ENCODE data around the gene TTC34. TPM values are rescaled to one million over a fixed set of nuclear protein-coding genes. Genes with fewer than 3 reads are reported as not detected.
"Not testable (repeated sequence)": the region's sequence is repeated elsewhere in the genome, so short reads cannot be mapped to it uniquely, and the experiment has no call there.

The TTC34 gene
- total and polyA plus RNA-seq, 2 donors (not counting 1 experiment from before 2014, with no cell fraction given), result 0.05 to 0.17 TPM

DNA sequence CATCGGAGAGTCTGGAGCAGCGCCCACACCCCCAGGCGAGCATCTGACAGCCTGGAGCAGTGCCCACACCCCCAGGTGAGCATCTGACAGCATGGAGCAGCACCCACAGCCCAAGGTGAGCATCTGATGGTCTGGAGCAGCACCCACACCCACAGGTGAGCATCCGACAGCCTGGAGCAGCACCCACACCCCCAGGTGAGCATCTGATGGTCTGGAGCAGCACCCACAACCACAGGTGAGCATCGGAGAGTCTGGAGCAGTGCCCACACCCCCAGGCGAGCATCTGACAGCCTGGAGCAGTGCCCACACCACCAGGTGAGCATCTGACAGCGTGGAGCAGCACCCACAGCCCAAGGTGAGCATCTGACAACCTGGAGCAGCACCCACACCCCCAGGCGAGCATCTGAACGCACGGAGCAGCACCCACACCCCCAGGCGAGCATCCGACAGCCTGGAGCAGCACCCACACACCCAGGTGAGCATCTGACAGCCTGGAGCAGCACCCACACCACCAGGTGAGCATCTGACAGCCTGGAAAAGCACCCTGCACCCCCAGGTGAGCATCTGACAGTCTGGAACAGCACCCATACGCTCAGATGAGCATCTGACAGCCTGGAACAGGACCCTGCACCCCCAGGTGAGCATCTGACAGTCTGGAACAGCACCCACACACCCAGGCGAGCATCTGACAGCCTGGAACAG lies 147.6 kb downstream of the TTC34 start:
- not testable (repeated sequence) for H3K36me3 ChIP-seq (ENCODE audit: control insufficient read depth, insufficient read depth, low read length); DNase-seq (ENCODE audit: low read depth in 2 of 2); H3K4me3 ChIP-seq (replicated peaks in 1 of 4; ENCODE audit: control extremely low read depth in 1 of 4, insufficient read depth in 1 of 4, low read depth in 3 of 4, low read length in 4 of 4); H2AFZ ChIP-seq (ENCODE audit: low read length); H3K27ac ChIP-seq (ENCODE audit: insufficient read depth, low read length); H3K4me1 ChIP-seq (ENCODE audit: control insufficient read depth, extremely low read depth, insufficient read depth, low read length); H3K79me2 ChIP-seq (ENCODE audit: control insufficient read depth, insufficient read depth, low read length); H4K20me1 ChIP-seq (ENCODE audit: control insufficient read depth, extremely low read depth, insufficient read depth, low read length); H3K4me2 ChIP-seq (ENCODE audit: extremely low read depth, insufficient read depth, low read length); H3K27me3 ChIP-seq (ENCODE audit: control insufficient read depth, insufficient read depth, low read length)
- peaks cover 24% of the 10 kb centered on the region for H3K9me3 ChIP-seq (ENCODE audit: control insufficient read depth, insufficient read depth, low read depth, low read length)
- peak overlapping the region; percentile 10 for H3K9ac ChIP-seq (ENCODE audit: insufficient read depth, low read length)

DNA sequence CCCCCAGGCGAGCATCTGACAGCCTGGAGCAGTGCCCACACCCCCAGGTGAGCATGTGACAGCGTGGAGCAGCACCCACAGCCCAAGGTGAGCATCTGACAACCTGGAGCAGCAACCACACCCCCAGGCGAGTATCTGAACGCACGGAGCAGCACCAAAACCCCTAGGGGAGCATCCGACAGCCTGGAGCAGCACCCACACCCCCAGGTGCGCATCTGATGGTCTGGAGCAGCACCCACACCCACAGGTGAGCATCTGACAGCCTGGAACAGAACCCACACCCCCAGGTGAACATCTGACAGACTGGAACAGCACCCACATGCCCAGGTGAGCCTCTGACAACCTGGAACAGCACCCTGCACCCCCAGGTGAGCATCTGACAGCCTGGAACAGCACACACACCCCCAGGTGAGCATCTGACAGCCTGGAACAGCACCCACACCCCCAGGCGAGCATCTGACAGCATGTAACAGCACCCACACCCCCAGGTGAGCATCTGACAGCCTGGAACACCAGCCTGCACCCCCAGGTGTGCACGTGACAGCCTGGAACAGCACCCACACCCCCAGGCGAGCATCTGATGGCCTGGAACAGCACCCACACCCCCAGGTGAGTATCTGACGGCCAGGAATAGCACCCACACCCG lies 148.4 kb downstream of the TTC34 start:
- H3K4me3 ChIP-seq (replicated peaks in 1 of 4; ENCODE audit: control extremely low read depth in 1 of 4, insufficient read depth in 1 of 4, low read depth in 3 of 4, low read length in 4 of 4); H3K27ac ChIP-seq (ENCODE audit: insufficient read depth, low read length); H4K20me1 ChIP-seq (ENCODE audit: control insufficient read depth, extremely low read depth, insufficient read depth, low read length); H3K36me3 ChIP-seq (ENCODE audit: control insufficient read depth, insufficient read depth, low read length); H2AFZ ChIP-seq (ENCODE audit: low read length); H3K79me2 ChIP-seq (ENCODE audit: control insufficient read depth, insufficient read depth, low read length); H3K4me2 ChIP-seq (ENCODE audit: extremely low read depth, insufficient read depth, low read length); H3K9ac ChIP-seq (ENCODE audit: insufficient read depth, low read length); H3K4me1 ChIP-seq (ENCODE audit: control insufficient read depth, extremely low read depth, insufficient read depth, low read length); H3K27me3 ChIP-seq (ENCODE audit: control insufficient read depth, insufficient read depth, low read length); DNase-seq (ENCODE audit: low read depth in 2 of 2): not testable (repeated sequence)
- peaks cover 24% of the 10 kb centered on the region for H3K9me3 ChIP-seq (ENCODE audit: control insufficient read depth, insufficient read depth, low read depth, low read length)

DNA sequence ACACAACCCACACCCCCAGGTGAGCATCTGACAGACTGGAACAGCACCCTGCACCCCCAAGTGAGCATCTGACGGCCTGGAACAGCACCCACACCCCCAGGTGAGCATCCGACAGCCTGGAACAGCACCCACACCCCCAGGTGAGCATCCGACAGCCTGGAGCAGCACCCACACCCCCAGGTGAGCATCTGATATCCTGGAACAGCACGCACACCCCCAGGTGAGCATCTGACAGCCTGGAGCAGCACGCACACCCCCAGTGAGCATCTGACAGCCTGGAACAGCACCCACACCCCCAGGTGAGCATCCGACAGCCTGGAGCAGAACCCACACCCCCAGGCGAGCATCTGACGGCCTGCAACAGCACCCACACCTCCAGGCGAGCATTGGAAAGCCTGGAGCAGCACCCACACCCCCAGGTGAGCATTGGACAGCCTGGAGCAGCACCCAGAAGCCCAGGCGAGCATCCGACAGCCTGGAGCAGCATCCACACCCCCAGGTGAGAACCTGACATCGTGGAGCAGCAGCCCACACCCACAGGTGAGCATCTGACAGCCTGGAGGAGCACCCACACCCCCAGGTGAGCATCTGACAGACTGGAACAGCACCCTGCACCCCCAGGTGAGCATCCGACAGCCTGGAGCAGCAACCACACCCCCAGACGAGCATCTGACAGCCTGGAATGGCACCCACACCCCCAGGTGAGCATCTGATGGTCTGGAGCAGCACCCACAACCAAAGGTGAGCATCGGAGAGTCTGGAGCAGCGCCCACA lies 149.2 kb downstream of the TTC34 start:
- not testable (repeated sequence) for H3K4me1 ChIP-seq (ENCODE audit: control insufficient read depth, extremely low read depth, insufficient read depth, low read length); H3K27ac ChIP-seq (ENCODE audit: insufficient read depth, low read length); H3K4me3 ChIP-seq (replicated peaks in 1 of 4; ENCODE audit: control extremely low read depth in 1 of 4, insufficient read depth in 1 of 4, low read depth in 3 of 4, low read length in 4 of 4); H3K9ac ChIP-seq (ENCODE audit: insufficient read depth, low read length); H3K4me2 ChIP-seq (ENCODE audit: extremely low read depth, insufficient read depth, low read length); H2AFZ ChIP-seq (ENCODE audit: low read length); H3K79me2 ChIP-seq (ENCODE audit: control insufficient read depth, insufficient read depth, low read length); H3K27me3 ChIP-seq (ENCODE audit: control insufficient read depth, insufficient read depth, low read length); H4K20me1 ChIP-seq (ENCODE audit: control insufficient read depth, extremely low read depth, insufficient read depth, low read length); DNase-seq (ENCODE audit: low read depth in 2 of 2); H3K36me3 ChIP-seq (ENCODE audit: control insufficient read depth, insufficient read depth, low read length)
- H3K9me3 ChIP-seq (ENCODE audit: control insufficient read depth, insufficient read depth, low read depth, low read length), result peaks cover 24% of the 10 kb centered on the region

DNA sequence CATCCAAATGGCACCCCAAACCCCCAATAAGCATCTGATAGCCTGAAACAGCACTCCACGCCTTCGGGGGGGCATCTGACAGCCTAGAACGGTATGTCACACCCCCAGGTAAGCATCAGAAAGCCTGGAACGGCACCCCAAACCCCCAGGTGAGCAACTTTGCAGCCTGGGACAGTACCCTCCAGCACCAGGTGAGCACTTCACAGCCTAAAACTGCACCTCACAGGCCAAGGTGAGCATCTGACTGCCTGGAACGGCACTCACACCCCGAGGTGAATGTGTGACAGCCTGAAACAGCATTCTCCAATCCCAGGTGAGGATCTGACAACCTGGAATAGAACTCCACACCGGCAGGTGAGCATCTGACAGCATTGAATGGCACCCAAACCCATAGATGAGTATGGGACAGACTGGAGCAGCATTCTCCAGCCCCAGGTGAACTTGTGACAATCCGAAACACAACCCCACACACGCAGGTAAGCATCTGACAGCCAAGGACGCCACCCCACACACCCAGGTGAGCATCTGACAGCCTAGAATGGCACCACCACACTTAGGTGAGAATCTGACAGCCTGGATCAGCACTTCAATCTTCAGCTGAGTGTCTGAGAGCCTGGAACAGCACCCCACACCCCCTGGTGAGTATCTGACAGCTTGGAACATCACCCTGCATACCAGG lies 150.4 kb downstream of the TTC34 start:
- peaks cover 24% of the 10 kb centered on the region for H3K9me3 ChIP-seq (ENCODE audit: control insufficient read depth, insufficient read depth, low read depth, low read length)
- DNase-seq (ENCODE audit: low read depth in 2 of 2), result no peak

More for the DNA sequence above, 150.4 kb downstream of the TTC34 start:
- H2AFZ ChIP-seq (ENCODE audit: low read length), result no peak overlapping the region
- no peak overlapping the region for H3K9ac ChIP-seq (ENCODE audit: insufficient read depth, low read length)
- H3K4me2 ChIP-seq (ENCODE audit: extremely low read depth, insufficient read depth, low read length), result no peak overlapping the region
- no peaks in the 10 kb centered on the region for H4K20me1 ChIP-seq (ENCODE audit: control insufficient read depth, extremely low read depth, insufficient read depth, low read length)
- no peaks in the 10 kb centered on the region for H3K36me3 ChIP-seq (ENCODE audit: control insufficient read depth, insufficient read depth, low read length)
- TF ChIP-seq, protein P1, sequence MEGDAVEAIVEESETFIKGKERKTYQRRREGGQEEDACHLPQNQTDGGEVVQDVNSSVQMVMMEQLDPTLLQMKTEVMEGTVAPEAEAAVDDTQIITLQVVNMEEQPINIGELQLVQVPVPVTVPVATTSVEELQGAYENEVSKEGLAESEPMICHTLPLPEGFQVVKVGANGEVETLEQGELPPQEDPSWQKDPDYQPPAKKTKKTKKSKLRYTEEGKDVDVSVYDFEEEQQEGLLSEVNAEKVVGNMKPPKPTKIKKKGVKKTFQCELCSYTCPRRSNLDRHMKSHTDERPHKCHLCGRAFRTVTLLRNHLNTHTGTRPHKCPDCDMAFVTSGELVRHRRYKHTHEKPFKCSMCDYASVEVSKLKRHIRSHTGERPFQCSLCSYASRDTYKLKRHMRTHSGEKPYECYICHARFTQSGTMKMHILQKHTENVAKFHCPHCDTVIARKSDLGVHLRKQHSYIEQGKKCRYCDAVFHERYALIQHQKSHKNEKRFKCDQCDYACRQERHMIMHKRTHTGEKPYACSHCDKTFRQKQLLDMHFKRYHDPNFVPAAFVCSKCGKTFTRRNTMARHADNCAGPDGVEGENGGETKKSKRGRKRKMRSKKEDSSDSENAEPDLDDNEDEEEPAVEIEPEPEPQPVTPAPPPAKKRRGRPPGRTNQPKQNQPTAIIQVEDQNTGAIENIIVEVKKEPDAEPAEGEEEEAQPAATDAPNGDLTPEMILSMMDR (conservative IDR thresholded peaks at IDR 0.05 in 1 of 2, IDR thresholded peaks at IDR 0.05 in 1 of 2; ENCODE audit: low read depth in 1 of 2, low read length in 2 of 2), result no peak
- TF ChIP-seq EZH2 (IDR thresholded peaks at IDR 0.05; ENCODE audit: low read length, missing control alignments), result no peak
- H3K4me3 ChIP-seq (replicated peaks in 1 of 4; ENCODE audit: control extremely low read depth in 1 of 4, insufficient read depth in 1 of 4, low read depth in 3 of 4, low read length in 4 of 4), result no peak overlapping the region
- no peaks in the 10 kb centered on the region for H3K79me2 ChIP-seq (ENCODE audit: control insufficient read depth, insufficient read depth, low read length)
- no peaks in the 10 kb centered on the region for H3K27me3 ChIP-seq (ENCODE audit: control insufficient read depth, insufficient read depth, low read length)
- H3K4me1 ChIP-seq (ENCODE audit: control insufficient read depth, extremely low read depth, insufficient read depth, low read length), result no peaks in the 10 kb centered on the region
- no peak overlapping the region for H3K27ac ChIP-seq (ENCODE audit: insufficient read depth, low read length)

Measured in fibroblast of lung (primary cell).